ENCODE results near the gene KCNQ1. TPM values are rescaled to one million over a fixed set of nuclear protein-coding genes. Genes with fewer than 3 reads are reported as not detected.

The KCNQ1 gene
- total RNA-seq, 1 donor from 2014 or later: 3.4 TPM

GRCh38 chr11:2537010-2537705, 92.3 kb downstream of the KCNQ1 start:
- no peak overlapping the region for H3K4me3 Mint-ChIP-seq (ENCODE audit: low read depth)
- H3K27ac Mint-ChIP-seq: no peak overlapping the region
- intact Hi-C loops (cut with micrococcal nuclease): no loop called here
- H3K4me1 Mint-ChIP-seq (ENCODE audit: low read depth): peaks cover 7% of the 10 kb centered on the region
- no peaks in the 10 kb centered on the region for H3K36me3 Mint-ChIP-seq (ENCODE audit: low read depth)
- H3K9me3 Mint-ChIP-seq: no peaks in the 10 kb centered on the region
- DNase-seq (ENCODE audit: low spot score): no peak
- no peaks in the 10 kb centered on the region for H3K27me3 Mint-ChIP-seq (ENCODE audit: low read depth)

DNA sequence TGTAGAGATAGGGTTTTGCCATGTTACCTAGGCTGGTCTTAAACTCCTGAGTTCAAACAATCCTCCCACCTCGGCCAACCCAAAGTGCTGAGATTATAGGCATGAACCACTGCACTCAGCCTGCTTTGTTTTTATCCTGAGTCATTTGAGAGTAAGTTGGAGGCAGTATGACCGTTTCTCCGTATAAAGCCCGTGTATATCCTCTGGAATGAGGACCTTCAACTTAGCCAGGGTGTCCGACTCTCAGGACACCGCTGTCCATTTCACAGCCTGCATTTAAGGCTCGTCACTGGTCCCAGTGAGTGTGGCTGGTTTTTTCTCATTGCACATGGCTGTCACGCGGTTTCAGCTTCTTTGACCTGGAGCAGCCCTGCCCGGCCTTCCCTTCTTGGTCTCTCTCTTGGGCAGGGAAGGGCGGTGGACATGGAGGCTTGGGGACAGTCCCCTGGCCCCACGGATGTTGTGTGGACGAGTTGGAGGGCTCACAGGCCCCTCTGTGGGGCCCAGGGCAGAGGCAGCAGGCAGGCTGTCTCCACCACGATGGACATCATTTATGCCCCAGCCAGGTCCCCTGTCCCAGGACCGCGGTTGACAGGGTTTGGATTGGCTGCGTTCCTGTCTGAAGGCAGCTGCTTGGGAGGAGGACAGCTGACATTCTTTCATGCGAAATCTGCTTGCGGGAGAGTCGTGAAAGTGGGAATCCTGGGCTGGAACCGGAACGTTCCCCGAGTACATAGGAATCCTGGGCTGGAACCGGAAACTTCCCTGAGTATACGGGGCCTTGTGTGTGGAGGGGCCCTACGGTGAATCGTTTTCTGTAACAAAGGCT, 93.3 kb downstream of the KCNQ1 start:
- no peak overlapping the region for H3K4me3 Mint-ChIP-seq (ENCODE audit: low read depth)
- no peaks in the 10 kb centered on the region for H3K36me3 Mint-ChIP-seq (ENCODE audit: low read depth)
- H3K9me3 Mint-ChIP-seq: no peaks in the 10 kb centered on the region
- H3K27me3 Mint-ChIP-seq (ENCODE audit: low read depth): no peaks in the 10 kb centered on the region
- intact Hi-C loops (cut with micrococcal nuclease): no loop called here
- DNase-seq (ENCODE audit: low spot score): no peak
- no peak overlapping the region for H3K27ac Mint-ChIP-seq
- peaks cover 2% of the 10 kb centered on the region for H3K4me1 Mint-ChIP-seq (ENCODE audit: low read depth)

DNA sequence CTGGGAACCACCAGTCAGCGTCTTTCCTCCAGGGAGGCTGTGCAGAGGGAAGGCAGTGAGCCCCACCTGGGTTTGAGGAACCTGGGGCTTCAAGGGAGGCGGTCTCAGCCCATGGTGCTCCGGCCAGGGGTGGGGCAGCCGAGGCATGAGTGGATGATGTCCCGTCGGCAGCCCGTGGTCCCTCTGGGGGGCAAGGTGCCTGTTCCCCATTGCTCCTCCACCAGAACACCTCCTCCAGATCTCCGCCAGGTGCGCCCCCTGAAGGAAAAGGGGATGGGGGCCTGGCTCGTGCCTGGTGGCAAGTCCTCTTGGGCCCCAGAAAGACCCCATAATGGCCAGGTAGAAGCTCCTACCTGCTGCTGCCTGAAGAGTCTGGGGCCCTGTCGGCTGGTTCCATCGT, 94.1 kb downstream of the KCNQ1 start:
- H3K27me3 Mint-ChIP-seq (ENCODE audit: low read depth): no peaks in the 10 kb centered on the region
- no peak for DNase-seq (ENCODE audit: low spot score)
- intact Hi-C loops (cut with micrococcal nuclease): no loop called here
- no peak overlapping the region for H3K4me3 Mint-ChIP-seq (ENCODE audit: low read depth)
- no peak overlapping the region for H3K27ac Mint-ChIP-seq
- H3K36me3 Mint-ChIP-seq (ENCODE audit: low read depth): no peaks in the 10 kb centered on the region
- H3K4me1 Mint-ChIP-seq (ENCODE audit: low read depth): no peaks in the 10 kb centered on the region
- H3K9me3 Mint-ChIP-seq: no peaks in the 10 kb centered on the region

DNA sequence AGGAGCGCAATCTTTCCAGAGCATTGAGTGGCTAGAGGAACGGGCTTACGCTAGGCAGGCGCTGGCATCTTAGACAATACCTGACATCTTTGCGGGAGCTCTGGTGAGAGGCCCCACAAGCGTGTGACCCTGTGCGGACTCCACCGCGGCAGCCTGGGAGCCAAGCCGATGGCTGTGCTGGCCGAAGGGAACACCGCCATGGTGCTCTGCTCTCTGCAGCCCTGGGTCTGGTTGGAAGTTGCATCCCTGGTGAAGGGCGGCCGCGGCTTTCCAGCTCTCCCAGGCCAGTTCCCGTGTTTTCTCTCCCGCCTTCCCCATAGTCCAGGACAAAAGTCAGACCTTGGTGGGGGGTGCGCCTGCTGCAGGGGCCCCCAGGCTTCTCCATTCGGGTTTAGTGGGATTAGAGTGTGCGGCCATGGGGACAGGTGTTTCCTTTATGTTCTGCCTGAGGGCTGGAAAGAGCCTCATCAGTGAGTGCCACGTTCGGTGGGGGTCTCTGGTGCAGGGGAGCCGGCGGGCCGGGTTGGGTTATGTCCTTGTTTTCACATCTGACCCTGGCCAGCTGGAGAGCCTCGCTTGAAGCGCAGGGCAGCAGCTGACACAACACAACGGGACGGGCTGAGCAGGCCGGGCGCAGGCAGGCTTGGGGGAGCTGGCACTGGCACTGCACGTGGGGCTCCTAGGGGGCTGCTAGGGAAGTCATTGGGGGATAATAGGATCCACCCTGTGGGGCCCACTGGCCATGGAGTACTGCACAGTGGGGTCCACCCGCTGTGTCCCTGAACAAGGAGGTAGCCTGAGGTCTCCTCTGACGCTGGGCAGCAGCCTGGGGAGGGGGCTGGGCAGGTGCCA, 94.8 kb downstream of the KCNQ1 start:
- Mint-ChIP-seq H3K27me3 (ENCODE audit: low read depth) (no peaks in the 10 kb centered on the region), H3K27ac (no peak overlapping the region), H3K4me1 (ENCODE audit: low read depth) (no peaks in the 10 kb centered on the region), H3K36me3 (ENCODE audit: low read depth) (no peaks in the 10 kb centered on the region), H3K4me3 (ENCODE audit: low read depth) (no peak overlapping the region), H3K9me3 (no peaks in the 10 kb centered on the region)
- intact Hi-C loops (cut with micrococcal nuclease): no loop called here
- no peak for DNase-seq (ENCODE audit: low spot score)

DNA sequence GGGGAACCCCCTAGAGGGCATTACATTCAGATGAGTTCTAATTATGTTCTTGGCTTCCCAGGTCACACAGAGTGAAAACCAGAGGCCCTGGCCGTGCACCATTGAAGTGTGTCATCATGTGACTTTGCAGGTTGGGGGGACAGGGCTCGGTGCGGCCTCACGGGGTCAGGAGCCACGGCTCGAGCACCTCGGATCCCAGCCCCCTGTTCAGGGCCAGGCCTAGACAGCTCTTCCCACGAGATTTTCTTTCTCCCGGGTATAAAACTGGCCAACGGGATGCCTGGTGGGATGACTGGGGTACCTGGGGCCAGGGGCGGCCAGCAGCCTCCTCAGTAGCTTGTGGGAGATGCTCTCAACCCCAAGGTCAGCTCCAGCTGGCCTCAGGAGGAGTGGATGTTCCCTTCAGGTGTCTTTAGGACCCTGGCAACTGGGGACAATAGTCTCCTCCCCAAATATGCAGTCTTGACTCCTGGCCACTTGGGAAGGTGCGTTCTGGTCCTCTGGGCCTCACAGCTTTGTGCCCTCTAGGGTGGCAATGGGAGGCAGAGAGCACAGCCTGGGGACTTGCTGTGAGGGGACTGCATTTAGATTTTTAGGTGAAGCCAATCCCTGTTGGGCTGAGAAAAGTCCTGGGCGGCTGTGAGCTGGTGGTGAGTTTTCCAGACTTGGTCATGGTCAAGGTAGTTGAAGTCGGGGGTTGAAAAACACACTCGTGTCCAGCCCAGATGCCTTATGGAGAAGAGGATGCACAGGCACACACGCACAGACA, 95.6 kb downstream of the KCNQ1 start:
- no peaks in the 10 kb centered on the region for H3K4me1 Mint-ChIP-seq (ENCODE audit: low read depth)
- no peaks in the 10 kb centered on the region for H3K36me3 Mint-ChIP-seq (ENCODE audit: low read depth)
- no peak for DNase-seq (ENCODE audit: low spot score)
- H3K27ac Mint-ChIP-seq: no peak overlapping the region
- intact Hi-C loops (cut with micrococcal nuclease): no loop called here
- no peak overlapping the region for H3K4me3 Mint-ChIP-seq (ENCODE audit: low read depth)
- H3K27me3 Mint-ChIP-seq (ENCODE audit: low read depth): no peaks in the 10 kb centered on the region
- no peaks in the 10 kb centered on the region for H3K9me3 Mint-ChIP-seq

GRCh38 chr11:2540992-2541680, 96.3 kb downstream of the KCNQ1 start:
- no peak for DNase-seq (ENCODE audit: low spot score)
- H3K4me3 Mint-ChIP-seq (ENCODE audit: low read depth): no peak overlapping the region
- no peaks in the 10 kb centered on the region for H3K36me3 Mint-ChIP-seq (ENCODE audit: low read depth)
- no peaks in the 10 kb centered on the region for H3K9me3 Mint-ChIP-seq
- H3K4me1 Mint-ChIP-seq (ENCODE audit: low read depth): no peaks in the 10 kb centered on the region
- no peaks in the 10 kb centered on the region for H3K27me3 Mint-ChIP-seq (ENCODE audit: low read depth)
- intact Hi-C loops (cut with micrococcal nuclease): no loop called here
- H3K27ac Mint-ChIP-seq: no peak overlapping the region

DNA sequence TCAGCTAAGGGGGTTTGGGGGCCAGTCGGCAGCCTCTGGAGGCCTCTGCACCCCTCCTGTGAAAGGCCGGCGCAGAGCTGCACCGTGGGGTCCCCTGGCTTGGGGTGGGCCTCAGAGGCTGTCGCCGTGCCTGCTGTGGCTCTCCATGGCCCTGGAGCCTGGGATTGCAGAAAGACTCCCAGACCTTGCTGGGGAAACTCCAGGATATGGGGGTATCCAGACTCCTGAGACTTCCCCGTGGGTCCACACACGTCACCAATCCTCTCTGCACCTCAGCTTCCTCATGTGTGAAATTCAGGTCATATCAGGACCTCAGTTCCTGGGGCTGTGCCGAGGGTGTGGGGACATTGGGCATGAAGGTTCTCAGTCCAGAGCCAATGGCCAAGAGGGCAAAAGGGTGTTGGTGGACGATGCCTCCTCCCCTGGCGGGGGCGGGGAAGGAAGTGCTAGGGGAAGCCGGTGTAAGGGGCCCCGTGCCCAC, 97.1 kb downstream of the KCNQ1 start:
- Mint-ChIP-seq H3K27me3 (ENCODE audit: low read depth) (no peaks in the 10 kb centered on the region), H3K36me3 (ENCODE audit: low read depth) (no peaks in the 10 kb centered on the region), H3K4me1 (ENCODE audit: low read depth) (no peaks in the 10 kb centered on the region), H3K4me3 (ENCODE audit: low read depth) (no peak overlapping the region), H3K9me3 (no peaks in the 10 kb centered on the region), H3K27ac (no peak overlapping the region)
- no peak for DNase-seq (ENCODE audit: low spot score)
- intact Hi-C loops (cut with micrococcal nuclease): no loop called here

DNA sequence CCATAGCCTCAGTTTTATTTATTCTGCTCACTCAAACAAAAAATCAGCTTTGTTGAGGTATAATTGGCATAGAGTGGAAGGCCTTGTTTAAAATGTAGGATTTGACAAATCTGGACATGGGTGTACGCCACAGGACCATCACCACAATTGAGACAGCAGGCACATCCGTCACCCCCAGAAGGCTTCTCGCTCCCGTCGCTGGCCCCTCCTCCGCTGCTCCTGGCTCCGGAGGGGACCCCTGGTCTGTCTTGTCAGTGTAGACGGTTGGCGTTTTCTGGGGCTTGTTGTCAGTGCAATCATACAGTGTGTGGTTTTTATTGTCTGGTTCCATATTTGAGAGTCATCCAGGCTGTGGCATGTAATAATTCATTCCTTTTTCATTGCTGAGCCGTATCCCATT, 97.6 kb downstream of the KCNQ1 start:
- H3K9me3 Mint-ChIP-seq: no peaks in the 10 kb centered on the region
- intact Hi-C loops (cut with micrococcal nuclease): no loop called here
- no peak for DNase-seq (ENCODE audit: low spot score)
- H3K27ac Mint-ChIP-seq: no peak overlapping the region
- no peaks in the 10 kb centered on the region for H3K27me3 Mint-ChIP-seq (ENCODE audit: low read depth)
- H3K4me1 Mint-ChIP-seq (ENCODE audit: low read depth): no peaks in the 10 kb centered on the region
- H3K4me3 Mint-ChIP-seq (ENCODE audit: low read depth): no peak overlapping the region
- H3K36me3 Mint-ChIP-seq (ENCODE audit: low read depth): no peaks in the 10 kb centered on the region

DNA sequence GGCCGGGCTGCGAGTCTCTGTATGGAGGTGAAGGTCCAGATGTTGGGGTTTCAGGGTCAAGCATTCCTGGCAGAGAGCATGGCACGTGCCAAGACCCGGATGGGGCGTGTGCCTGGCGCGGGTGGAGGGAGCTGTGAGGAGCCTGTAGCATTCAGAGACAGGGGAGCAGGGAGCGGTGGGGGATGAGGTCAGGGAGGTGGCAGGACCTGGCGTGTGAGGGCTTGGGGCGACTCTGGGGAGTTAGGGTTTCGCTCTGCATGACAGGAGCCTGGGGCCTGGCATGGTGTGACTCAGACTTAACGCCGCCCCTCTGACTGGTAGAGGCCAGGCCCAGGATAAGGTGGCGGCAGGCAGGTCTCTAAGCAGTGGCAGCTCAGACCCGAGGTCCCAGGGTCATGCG, 103.0 kb downstream of the KCNQ1 start:
- Mint-ChIP-seq H3K27ac (no peak overlapping the region), H3K27me3 (ENCODE audit: low read depth) (no peaks in the 10 kb centered on the region), H3K9me3 (no peaks in the 10 kb centered on the region), H3K4me3 (ENCODE audit: low read depth) (no peak overlapping the region), H3K4me1 (ENCODE audit: low read depth) (no peaks in the 10 kb centered on the region), H3K36me3 (ENCODE audit: low read depth) (no peaks in the 10 kb centered on the region)
- no peak for DNase-seq (ENCODE audit: low spot score)
- intact Hi-C loops (cut with micrococcal nuclease): no loop called here

GRCh38 chr11:2548596-2548995, 103.8 kb downstream of the KCNQ1 start:
- Mint-ChIP-seq H3K27ac (no peak overlapping the region), H3K4me1 (ENCODE audit: low read depth) (no peaks in the 10 kb centered on the region), H3K27me3 (ENCODE audit: low read depth) (no peaks in the 10 kb centered on the region), H3K4me3 (ENCODE audit: low read depth) (no peak overlapping the region), H3K9me3 (no peaks in the 10 kb centered on the region), H3K36me3 (ENCODE audit: low read depth) (no peaks in the 10 kb centered on the region)
- intact Hi-C loops (cut with micrococcal nuclease): no loop called here
- no peak for DNase-seq (ENCODE audit: low spot score)

- intact Hi-C loops (cut with micrococcal nuclease): no loop called here
- no peak for DNase-seq (ENCODE audit: low spot score)
- Mint-ChIP-seq H3K36me3 (ENCODE audit: low read depth) (no peaks in the 10 kb centered on the region), H3K9me3 (no peaks in the 10 kb centered on the region), H3K4me3 (ENCODE audit: low read depth) (no peak overlapping the region), H3K27me3 (ENCODE audit: low read depth) (no peaks in the 10 kb centered on the region), H3K4me1 (ENCODE audit: low read depth) (no peaks in the 10 kb centered on the region), H3K27ac (no peak overlapping the region)
Observed at GRCh38 chr11:2549080-2549479, 104.3 kb downstream of the KCNQ1 start.

DNA sequence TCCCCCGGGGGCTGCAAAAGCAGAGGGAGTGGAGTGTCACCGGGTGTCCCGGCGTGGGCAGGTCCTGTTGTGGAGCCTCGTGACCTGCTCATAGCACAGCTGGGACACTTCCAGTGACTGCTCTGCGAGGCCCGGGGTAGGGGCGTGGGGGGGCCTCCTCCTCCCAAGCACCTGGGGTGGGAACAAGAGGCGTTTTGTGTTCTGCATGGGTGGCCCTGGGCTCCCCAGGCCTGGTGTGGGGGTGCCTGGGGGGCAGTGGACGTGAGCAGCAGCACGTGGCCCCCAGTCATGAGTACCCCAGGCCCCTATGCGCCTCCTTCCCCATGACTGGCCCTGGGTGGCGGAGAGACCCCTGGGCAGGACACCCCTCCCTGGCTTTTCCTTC, 104.7 kb downstream of the KCNQ1 start:
- no peaks in the 10 kb centered on the region for H3K4me1 Mint-ChIP-seq (ENCODE audit: low read depth)
- intact Hi-C loops (cut with micrococcal nuclease): no loop called here
- H3K27me3 Mint-ChIP-seq (ENCODE audit: low read depth): no peaks in the 10 kb centered on the region
- no peak for DNase-seq (ENCODE audit: low spot score)
- H3K9me3 Mint-ChIP-seq: no peaks in the 10 kb centered on the region
- H3K27ac Mint-ChIP-seq: no peak overlapping the region
- H3K4me3 Mint-ChIP-seq (ENCODE audit: low read depth): no peak overlapping the region
- H3K36me3 Mint-ChIP-seq (ENCODE audit: low read depth): no peaks in the 10 kb centered on the region
